HepG2 (cell line): Measurements from ENCODE around the gene RAC3. TPM values are rescaled to one million over a fixed set of nuclear protein-coding genes. Genes with fewer than 3 reads are reported as not detected.

Experiments
- AGO1 ChIP-seq: fragments of 200-400 bp; formaldehyde crosslinking; IDR thresholded peaks from 2 replicates; pipeline ENCODE4 v1.6.1; 2017; ENCODE audit warnings: mild to moderate bottlenecking, low read depth, low read length, moderate library complexity; ENCODE audit not compliant: poor library complexity, severe bottlenecking
- ARID4A ChIP-seq: sonication (generic); formaldehyde crosslinking; IDR thresholded peaks from 2 replicates; pipeline ENCODE4 v1.5.0; 2020; ENCODE audit warnings: mild to moderate bottlenecking, missing genetic modification reagents, borderline replicate concordance
- CENPT ChIP-seq: sonication (generic); formaldehyde crosslinking; IDR thresholded peaks from 2 replicates; pipeline ENCODE4 v1.8.0; 2022; ENCODE audit warnings: low read depth, mild to moderate bottlenecking, moderate library complexity, missing genetic modification reagents
- GATAD2A ChIP-seq: IDR thresholded peaks from 2 replicates; pipeline ENCODE4 v1.6.1; 2016
- HMGXB4 ChIP-seq, 2 experiments: sonication (generic) in 1 of 2; formaldehyde crosslinking in 1 of 2; IDR thresholded peaks; 2 replicates each; pipeline versions ENCODE4 v1.4.0 to v1.6.1; 2018 to 2020; ENCODE audit warnings: missing genetic modification reagents in 2 of 2, borderline replicate concordance in 1 of 2, low read depth in 1 of 2, mild to moderate bottlenecking in 1 of 2, missing biosample characterization in 1 of 2
- KLF9 ChIP-seq: IDR thresholded peaks from 2 replicates; pipeline ENCODE4 v1.6.1; 2016; ENCODE audit warnings: low read depth
- MEF2D ChIP-seq: sonication (generic); formaldehyde crosslinking; IDR thresholded peaks from 2 replicates; pipeline ENCODE4 v1.5.1; 2020; ENCODE audit warnings: mild to moderate bottlenecking, missing genetic modification reagents
- SALL1 ChIP-seq: sonication (generic); formaldehyde crosslinking; IDR thresholded peaks from 2 replicates; pipeline ENCODE4 v1.8.0; 2022; ENCODE audit warnings: mild to moderate bottlenecking, missing genetic modification reagents
- TAF15 ChIP-seq: fragments of 200-400 bp; formaldehyde crosslinking; IDR thresholded peaks from one replicate; pipeline ENCODE4 v1.6.1; 2018; ENCODE audit warnings: mild to moderate bottlenecking, low read depth, low read length; ENCODE audit not compliant: poor library complexity, severe bottlenecking
- TBX2 ChIP-seq: sonication (generic); formaldehyde crosslinking; IDR thresholded peaks from 2 replicates; pipeline ENCODE4 v1.5.0; 2020; ENCODE audit warnings: missing genetic modification reagents, mild to moderate bottlenecking, borderline replicate concordance
- TFDP1 ChIP-seq: IDR thresholded peaks from 2 replicates; pipeline ENCODE4 v1.6.1; 2016; ENCODE audit warnings: missing compliant biosample characterization, missing genetic modification reagents, borderline replicate concordance
- TMF1 ChIP-seq: sonication (generic); formaldehyde crosslinking; IDR thresholded peaks from 2 replicates; pipeline ENCODE4 v1.8.1; 2022; ENCODE audit warnings: low read depth, missing genetic modification reagents
- ZFP36 ChIP-seq: fragments of 150-350 bp; IDR thresholded peaks from 2 replicates; pipeline ENCODE4 v1.6.1; 2018; ENCODE audit warnings: borderline replicate concordance, low read length, low read depth; ENCODE audit not compliant: partially characterized antibody
- ZFP37 ChIP-seq: sonication (generic); formaldehyde crosslinking; IDR thresholded peaks from 2 replicates; pipeline ENCODE4 v1.4.0; 2020; ENCODE audit warnings: missing genetic modification reagents, borderline replicate concordance
- ZMYM3 ChIP-seq: sonication (generic); formaldehyde crosslinking; IDR thresholded peaks from 2 replicates; pipeline ENCODE4 v1.5.1; 2020; ENCODE audit warnings: mild to moderate bottlenecking, missing genetic modification reagents
- ZNF280B ChIP-seq: sonication (generic); formaldehyde crosslinking; IDR thresholded peaks from 2 replicates; pipeline ENCODE4 v1.5.0; 2020; ENCODE audit warnings: missing genetic modification reagents, mild to moderate bottlenecking, borderline replicate concordance
- ZNF354B ChIP-seq: sonication (generic); formaldehyde crosslinking; IDR thresholded peaks from 2 replicates; pipeline ENCODE4 v1.8.0; 2022; ENCODE audit warnings: mild to moderate bottlenecking, missing genetic modification reagents
- ZNF883 ChIP-seq: sonication (generic); formaldehyde crosslinking; IDR thresholded peaks from 2 replicates; pipeline ENCODE4 v1.5.1; 2020; ENCODE audit warnings: mild to moderate bottlenecking, missing genetic modification reagents; ENCODE audit errors: not compliant biosample characterization
- ZSCAN9 ChIP-seq: IDR thresholded peaks from 2 replicates; pipeline ENCODE4 v1.6.1; 2016; ENCODE audit warnings: borderline replicate concordance
- polyA plus RNA-seq, 8 experiments: library from polyadenylated mRNA; depleted of rRNA in 3 of 8; stranded (reverse) in 7 of 8; unstranded in 1 of 8; fragments of >200 nt; fragmentation: Illumina TruSeq in 4 of 8; extraction: Trizol in 4 of 8; gene quantifications; 2 replicates each; pipeline versions ENCODE4 v1.2.1 to v1.2.3, GENCODE V29; 2011 to 2016; ENCODE audit warnings: low read depth in 4 of 8, missing spikeins in 1 of 8, mixed read lengths in 1 of 8; ENCODE audit not compliant: insufficient read depth in 1 of 8
- total RNA-seq, 5 experiments: library from RNA; depleted of rRNA; stranded (reverse); fragments of >200 nt; fragmentation: Illumina TruSeq; extraction: Trizol; gene quantifications; 2 replicates each; pipeline ENCODE4 v1.2.3, GENCODE V29; 2016; ENCODE audit warnings: low read depth in 1 of 5

Gene RAC3
- total and polyA plus RNA-seq, 2 of the 13 experiments (the other 11 are each of a cell fraction or from before 2014, with no cell fraction given): 10.5 to 21.3 TPM

- TF ChIP-seq HMGXB4 (CRISPR knock-in tag; IDR thresholded peaks at IDR 0.05; ENCODE audit: borderline replicate concordance in 1 of 2, low read depth in 1 of 2) (peak; percentile 94 to 98), ZMYM3 (CRISPR knock-in tag) (peak; percentile 12; the same call in 1 of the 2 replicates), TMF1 (no peak), TBX2 (CRISPR knock-in tag) (peak; percentile 79), CENPT (CRISPR knock-in tag) (peak; percentile 48; the same call in 1 of the 2 replicates), AGO1 (peak; percentile 97), ZFP37 (CRISPR knock-in tag) (peak; percentile 72; the same call in 1 of the 2 replicates), TAF15 (peak; percentile 38), KLF9 (CRISPR knock-in tag) (peak; percentile 60; the same call in 1 of the 2 replicates), MEF2D (CRISPR knock-in tag) (peak; percentile 83; the same call in 1 of the 2 replicates), GATAD2A (CRISPR knock-in tag) (peak; percentile 84), TFDP1 (CRISPR knock-in tag) (peak; percentile 52; the same call in 1 of the 2 replicates), ARID4A (peak; percentile 77; the same call in 1 of the 2 replicates), ZNF354B (0 out of 2 replicates have a peak, but pooled peaks have one; percentile 53), ZNF280B (no peak), SALL1 (CRISPR knock-in tag) (peak; percentile 75), ZSCAN9 (CRISPR knock-in tag) (peak; percentile 80; the same call in 1 of the 2 replicates), ZFP36 (peak; percentile 39), ZNF883 (CRISPR knock-in tag) (no peak)
Measured at GRCh38 chr17:82021107-82021899, 10.2 kb upstream of the RAC3 start (continued).
